Osteoblast (primary cell): ENCODE measurements around the gene MVD. TPM values are rescaled to one million over a fixed set of nuclear protein-coding genes. Genes with fewer than 3 reads are reported as not detected.

Experiments
- DNase-seq: peaks from one replicate; pipeline ENCODE4 v3.0.0; 2011; ENCODE audit warnings: low spot score, mixed read lengths; ENCODE audit not compliant: insufficient read length; ENCODE audit errors: missing footprints
- H2AFZ ChIP-seq: 2 replicates; pipeline ENCODE4 v1.6.0; 2011; ENCODE audit warnings: mild to moderate bottlenecking, low read length
- H3K27ac ChIP-seq: 2 replicates; pipeline ENCODE4 v1.5.1; 2011; ENCODE audit warnings: mild to moderate bottlenecking, low read depth, low read length, moderate library complexity
- H3K27me3 ChIP-seq: 2 replicates; pipeline ENCODE4 v1.6.0; 2012; ENCODE audit warnings: mild to moderate bottlenecking, control low read depth, inconsistent platforms, low read length, moderate library complexity; ENCODE audit not compliant: insufficient read depth
- H3K36me3 ChIP-seq: 2 replicates; pipeline ENCODE4 v1.5.1; 2011; ENCODE audit warnings: mild to moderate bottlenecking, low read length, control low read depth, moderate library complexity; ENCODE audit not compliant: insufficient read depth
- H3K4me1 ChIP-seq: 2 replicates; pipeline ENCODE4 v1.5.1; 2011; ENCODE audit warnings: mild to moderate bottlenecking, low read length, control low read depth, moderate library complexity; ENCODE audit not compliant: insufficient read depth
- H3K4me2 ChIP-seq: 2 replicates; pipeline ENCODE4 v1.6.0; 2011; ENCODE audit warnings: mild to moderate bottlenecking, low read length; ENCODE audit not compliant: insufficient read depth
- H3K4me3 ChIP-seq: fragments of 200-600 bp; sonication (generic); 3 replicates; pipeline ENCODE4 v1.5.1; 2012; ENCODE audit warnings: mild to moderate bottlenecking, low read length, inconsistent platforms; ENCODE audit not compliant: insufficient read depth
- H3K79me2 ChIP-seq: 2 replicates; pipeline ENCODE4 v1.6.0; 2012; ENCODE audit warnings: mild to moderate bottlenecking, low read length, control low read depth, inconsistent platforms; ENCODE audit not compliant: insufficient read depth
- H3K9me3 ChIP-seq: 2 replicates; pipeline ENCODE4 v1.5.1; 2011; ENCODE audit warnings: low read depth, low read length, control low read depth
- H4K20me1 ChIP-seq: 2 replicates; pipeline ENCODE4 v1.6.0; 2012; ENCODE audit warnings: mild to moderate bottlenecking, low read length, control low read depth; ENCODE audit not compliant: insufficient read depth
- CTCF ChIP-seq: IDR thresholded peaks from 2 replicates; pipeline ENCODE4 v1.5.1; 2011; ENCODE audit warnings: mild to moderate bottlenecking, low read depth, low read length, moderate library complexity; ENCODE audit errors: extremely low read depth
- total RNA-seq: library from RNA; depleted of rRNA; stranded (reverse); fragments of >200 nt; gene quantifications from 2 replicates; pipeline ENCODE4 v1.2.3, GENCODE V29; 2012

The MVD gene
- total RNA-seq, 1 donor: 67.3 TPM

- no peak for DNase-seq
- Histone ChIP-seq H3K4me1 (peaks cover 6% of the 10 kb centered on the region), H3K4me2 (no peak within 1 kb of the TSS), H4K20me1 (peaks cover 7% of the 10 kb centered on the region), H3K9me3 (no peaks in the 10 kb centered on the region), H3K27ac (no peak within 1 kb of the TSS), H2AFZ (no peak within 1 kb of the TSS), H3K4me3 (no peak within 1 kb of the TSS), H3K79me2 (no peaks in the 10 kb centered on the region), H3K36me3 (no peaks in the 10 kb centered on the region), H3K27me3 (peaks cover 39% of the 10 kb centered on the region)
- no peak for TF ChIP-seq CTCF
These were observed 24.3 kb downstream of the MVD start, which contains the start of gene IL17C for GRCh38 chr16:88638323-88639230. Gene IL17C (plus strand): TSS chr16:88638572. CDS start chr16:88638642, 70 bp downstream.

- Histone ChIP-seq H3K27me3 (peaks cover 39% of the 10 kb centered on the region), H3K4me1 (peaks cover 6% of the 10 kb centered on the region), H3K4me3 (no peak overlapping the region), H3K79me2 (no peaks in the 10 kb centered on the region), H3K36me3 (no peaks in the 10 kb centered on the region), H3K4me2 (no peak overlapping the region), H3K9me3 (no peaks in the 10 kb centered on the region), H2AFZ (no peak overlapping the region), H3K27ac (no peak overlapping the region), H4K20me1 (peaks cover 7% of the 10 kb centered on the region)
- TF ChIP-seq CTCF: no peak
- DNase-seq: no peak
These were observed 26.2 kb downstream of the MVD start for GRCh38 chr16:88636488-88637265.

GRCh38 chr16:88635671-88636319, 27.1 kb downstream of the MVD start:
- TF ChIP-seq CTCF: no peak
- no peak overlapping the region for H2AFZ ChIP-seq
- no peaks in the 10 kb centered on the region for H3K9me3 ChIP-seq
- H3K36me3 ChIP-seq: no peaks in the 10 kb centered on the region
- no peak overlapping the region for H3K27ac ChIP-seq
- no peak for DNase-seq
- no peak overlapping the region for H3K4me2 ChIP-seq
- H3K79me2 ChIP-seq: no peaks in the 10 kb centered on the region
- peaks cover 35% of the 10 kb centered on the region for H3K27me3 ChIP-seq
- H4K20me1 ChIP-seq: peaks cover 11% of the 10 kb centered on the region
- no peak overlapping the region for H3K4me3 ChIP-seq
- peaks cover 6% of the 10 kb centered on the region for H3K4me1 ChIP-seq
